ENCODE measurements around the gene CAMK1G. TPM values are rescaled to one million over a fixed set of nuclear protein-coding genes. Genes with fewer than 3 reads are reported as not detected.
A peak's percentile ranks its signal among the peaks of the same experiment; 100 is the strongest.

The CAMK1G gene
- total and polyA plus RNA-seq, 9 of the 15 experiments (the other 6 are each of a cell fraction or from before 2014, with no cell fraction given): not detected

DNA sequence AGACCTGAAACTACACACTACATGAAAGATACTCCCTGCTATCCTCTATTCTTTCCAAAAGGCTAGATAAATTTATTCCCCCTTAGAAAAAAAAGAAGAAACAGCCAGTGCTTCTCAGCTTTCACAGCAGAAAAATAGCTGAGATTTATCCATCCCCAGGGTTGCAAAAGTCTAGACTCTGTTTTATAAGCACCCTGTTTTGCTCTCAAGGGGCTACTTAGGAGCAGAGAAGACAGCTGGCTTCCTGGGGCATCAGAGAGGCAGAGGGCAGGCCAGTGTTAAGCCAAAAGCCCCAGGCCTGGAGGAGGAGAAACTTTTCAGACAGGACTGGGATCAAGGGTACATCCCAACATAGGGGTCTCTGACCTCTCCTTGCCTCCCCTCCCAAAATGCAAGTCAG lies 64.8 kb downstream of the CAMK1G start:
- Histone ChIP-seq H3K36me3 (ENCODE audit: control insufficient read depth, insufficient read depth, low read length) (no peaks in the 10 kb centered on the region), H3K79me2 (ENCODE audit: control insufficient read depth, insufficient read depth, low read length) (no peaks in the 10 kb centered on the region), H4K20me1 (replicated peaks; ENCODE audit: control insufficient read depth, insufficient read depth, low read length) (no peaks in the 10 kb centered on the region), H3K27ac (ENCODE audit: extremely low read depth, low read depth, low read length) (peak overlapping the region; percentile 24; the same call in 2 of the 3 replicates), H3K4me3 (no peak overlapping the region), H3K4me1 (replicated peaks in 1 of 2; ENCODE audit: control insufficient read depth in 2 of 2, insufficient read depth in 2 of 2, low read length in 2 of 2) (peaks cover 59 to 92% of the 10 kb centered on the region in 2 experiments), H3K9me3 (replicated peaks; ENCODE audit: control insufficient read depth, insufficient read depth, low read depth, low read length) (no peaks in the 10 kb centered on the region), H3K4me2 (ENCODE audit: insufficient read depth, low read length) (no peak overlapping the region), H3K27me3 (ENCODE audit: control insufficient read depth in 2 of 2, insufficient read depth in 2 of 2, low read length in 2 of 2) (no peaks in the 10 kb centered on the region), H3K9ac (ENCODE audit: insufficient read depth in 1 of 2, low read depth in 2 of 2, low read length in 2 of 2) (no peak overlapping the region; a peak in 1 of 4 replicates), H3K9me1 (ENCODE audit: control insufficient read depth, insufficient read depth, low read length) (no peaks in the 10 kb centered on the region), H2AFZ (ENCODE audit: low read depth, low read length) (peak overlapping the region; percentile 24; the same call in 1 of the 2 replicates)
- CTCF ChIA-PET (ENCODE audit: low intra/inter-chr PET ratio): no interaction called here
- FAIRE-seq: no peak
- BruUV-seq (replicated peaks): no TSS peak
- intact Hi-C loops (cut with micrococcal nuclease): no loop called here
- no peak for DNase-seq (ENCODE audit: extremely low read depth in 1 of 4, low spot score in 3 of 4)
- TF ChIP-seq SNIP1 (IDR thresholded peaks at IDR 0.05; ENCODE audit: low read depth) (no peak), TEAD1 (CRISPR knock-in tag; IDR thresholded peaks at IDR 0.05) (no peak), MBD2 (IDR thresholded peaks at IDR 0.05; ENCODE audit: borderline replicate concordance, low read depth) (no peak), SMARCA4 (IDR thresholded peaks at IDR 0.05) (no peak)
- TF ChIP-seq, protein P1, sequence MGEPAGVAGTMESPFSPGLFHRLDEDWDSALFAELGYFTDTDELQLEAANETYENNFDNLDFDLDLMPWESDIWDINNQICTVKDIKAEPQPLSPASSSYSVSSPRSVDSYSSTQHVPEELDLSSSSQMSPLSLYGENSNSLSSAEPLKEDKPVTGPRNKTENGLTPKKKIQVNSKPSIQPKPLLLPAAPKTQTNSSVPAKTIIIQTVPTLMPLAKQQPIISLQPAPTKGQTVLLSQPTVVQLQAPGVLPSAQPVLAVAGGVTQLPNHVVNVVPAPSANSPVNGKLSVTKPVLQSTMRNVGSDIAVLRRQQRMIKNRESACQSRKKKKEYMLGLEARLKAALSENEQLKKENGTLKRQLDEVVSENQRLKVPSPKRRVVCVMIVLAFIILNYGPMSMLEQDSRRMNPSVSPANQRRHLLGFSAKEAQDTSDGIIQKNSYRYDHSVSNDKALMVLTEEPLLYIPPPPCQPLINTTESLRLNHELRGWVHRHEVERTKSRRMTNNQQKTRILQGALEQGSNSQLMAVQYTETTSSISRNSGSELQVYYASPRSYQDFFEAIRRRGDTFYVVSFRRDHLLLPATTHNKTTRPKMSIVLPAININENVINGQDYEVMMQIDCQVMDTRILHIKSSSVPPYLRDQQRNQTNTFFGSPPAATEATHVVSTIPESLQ (CRISPR knock-in tag; IDR thresholded peaks at IDR 0.05): no peak
- ATAC-seq: no peak
- in situ Hi-C loops (cut with MboI): no loop called here
- POLR2A ChIA-PET: interaction anchor here (0.8 to 1.8 kb wide), 4 partner anchors 10 to 27 kb away, joined by 3 to 6 read pairs (median 5); partner anchors contain the start of gene G0S2
